ENCODE measurements around the gene RAB12.
"Not testable (repeated sequence)": the region's sequence is repeated elsewhere in the genome, so short reads cannot be mapped to it uniquely, and the experiment has no call there.

The RAB12 gene

DNA sequence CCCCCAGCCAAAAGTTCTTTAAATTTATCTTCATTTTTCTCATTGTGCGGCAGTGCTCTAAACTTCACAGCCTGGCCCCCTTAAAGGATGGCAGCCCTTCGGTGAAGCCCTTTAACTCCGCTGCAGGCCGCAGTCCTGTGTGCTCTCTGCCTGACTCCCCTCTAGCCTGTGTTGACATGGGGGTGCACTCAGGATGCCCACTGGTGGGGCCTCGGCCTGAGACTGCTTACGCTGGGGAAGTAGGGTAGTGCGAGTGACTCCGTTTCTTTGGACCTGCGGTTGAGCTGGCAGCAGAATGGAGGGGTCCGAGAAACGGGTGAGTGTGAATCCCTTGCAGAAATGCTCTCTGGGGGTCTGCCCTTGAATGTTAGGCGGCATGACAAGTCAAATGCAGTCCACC is 5.6 kb downstream of the RAB12 start:
- no peak for DNase-seq

DNA sequence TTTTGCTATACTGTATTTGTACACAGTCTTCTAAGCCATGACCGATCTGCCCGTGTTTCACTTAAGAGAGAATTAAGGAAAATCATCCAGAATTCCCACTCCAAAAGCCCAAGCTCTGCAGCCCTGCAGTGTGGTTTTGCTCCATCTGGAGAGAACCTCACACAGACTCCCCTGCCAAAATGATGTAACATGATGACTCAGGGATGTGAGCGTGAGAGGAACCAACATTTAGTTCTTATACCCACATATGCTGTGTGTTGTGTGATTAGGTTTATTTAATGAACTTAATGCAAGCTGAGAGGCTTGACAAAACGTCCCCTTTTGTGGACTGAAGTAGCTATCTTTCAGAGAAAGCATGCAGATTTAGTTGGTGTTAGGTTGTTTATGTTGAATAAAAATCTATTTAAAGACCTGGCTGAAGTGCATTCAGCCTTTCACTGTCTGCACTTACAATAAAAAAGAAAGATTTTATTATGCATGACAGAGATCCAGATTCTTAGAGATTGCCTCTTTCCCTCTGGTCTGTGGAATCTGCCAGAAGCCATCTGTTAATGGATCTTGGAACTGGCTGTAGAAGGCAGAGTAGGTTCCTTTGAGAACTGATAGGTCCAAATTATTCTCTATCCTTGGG is 6.3 kb downstream of the RAB12 start:
- DNase-seq: peak; percentile 56 to 83

DNA sequence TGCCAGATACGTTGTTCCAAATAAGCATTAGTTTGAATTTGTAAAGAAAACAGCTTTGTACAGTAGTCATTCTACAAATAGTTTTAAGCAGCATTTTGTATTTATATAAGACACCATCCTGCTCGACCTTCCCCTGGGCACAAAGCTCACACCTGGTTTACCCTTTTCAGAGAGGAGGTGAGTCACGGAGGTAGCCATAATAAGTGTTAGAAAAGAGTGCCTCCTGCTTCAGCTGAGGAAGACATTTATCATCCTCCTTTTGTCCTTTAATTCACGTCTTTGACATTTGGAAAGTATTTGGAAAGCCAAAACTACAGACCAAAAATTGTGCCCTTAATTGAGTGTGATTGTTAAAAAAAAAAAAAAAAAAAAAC is 6.8 kb downstream of the RAB12 start:
- peak; percentile 30 to 51 for DNase-seq

- DNase-seq: no peak
Observed at GRCh38 chr18:8617907-8618306, 8.7 kb downstream of the RAB12 start.

DNA sequence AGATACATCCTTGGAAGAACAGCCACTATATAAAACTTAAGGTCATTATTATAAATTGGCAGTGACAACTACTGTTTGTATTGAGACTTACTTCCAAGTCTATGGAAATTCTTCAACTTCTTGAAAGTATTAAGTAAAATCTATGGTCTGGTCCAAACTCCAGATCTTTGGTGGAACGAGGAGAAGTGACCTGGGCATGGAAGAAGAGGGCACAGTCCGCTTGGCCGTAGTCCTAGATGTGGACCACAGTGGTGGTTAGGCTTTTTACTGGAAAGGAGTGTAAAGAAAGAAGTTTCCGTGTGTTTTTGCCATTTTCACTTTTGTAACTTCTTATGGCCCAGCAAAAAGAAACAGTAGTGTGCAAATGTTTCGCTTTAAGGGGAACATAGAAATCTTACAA is 9.8 kb downstream of the RAB12 start:
- no peak for DNase-seq

DNA sequence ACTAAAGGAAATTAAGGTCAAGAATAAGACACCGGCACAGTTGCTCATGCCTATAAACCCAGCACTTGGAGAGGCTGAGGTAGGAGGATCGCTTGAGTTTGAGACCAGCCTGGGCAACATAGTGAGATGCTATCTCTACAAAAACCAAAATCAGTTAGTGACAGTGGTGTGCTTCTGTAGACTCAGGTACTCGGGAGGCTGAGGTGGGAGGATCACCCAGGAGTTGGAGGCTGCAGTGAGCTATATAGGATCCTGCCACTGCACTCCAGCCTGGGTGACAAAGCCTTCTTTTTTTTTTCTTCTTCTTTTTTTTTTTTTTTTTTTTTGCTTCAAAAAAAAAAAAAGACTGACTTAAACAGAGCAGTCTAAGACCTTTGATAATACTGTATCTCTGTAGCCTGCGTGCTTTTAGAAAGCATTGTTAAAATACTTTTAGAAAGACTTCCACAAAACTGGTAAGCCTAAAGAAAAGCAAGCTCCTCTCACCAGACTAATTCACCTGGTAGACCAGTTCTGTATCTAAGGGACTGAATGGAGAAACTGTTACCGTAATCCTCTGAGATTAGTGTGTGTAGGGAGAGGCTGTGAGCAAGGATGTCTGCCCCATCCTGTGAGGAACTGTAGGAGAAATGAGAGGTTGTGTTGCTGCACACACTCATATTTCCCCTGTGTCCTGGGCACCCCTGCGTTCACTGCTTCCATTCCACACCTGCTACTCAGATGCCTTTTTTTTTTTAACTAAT is 10.8 kb downstream of the RAB12 start:
- DNase-seq: no peak

- DNase-seq: no peak
Observed at GRCh38 chr18:8620845-8621244, 11.6 kb downstream of the RAB12 start.

DNA sequence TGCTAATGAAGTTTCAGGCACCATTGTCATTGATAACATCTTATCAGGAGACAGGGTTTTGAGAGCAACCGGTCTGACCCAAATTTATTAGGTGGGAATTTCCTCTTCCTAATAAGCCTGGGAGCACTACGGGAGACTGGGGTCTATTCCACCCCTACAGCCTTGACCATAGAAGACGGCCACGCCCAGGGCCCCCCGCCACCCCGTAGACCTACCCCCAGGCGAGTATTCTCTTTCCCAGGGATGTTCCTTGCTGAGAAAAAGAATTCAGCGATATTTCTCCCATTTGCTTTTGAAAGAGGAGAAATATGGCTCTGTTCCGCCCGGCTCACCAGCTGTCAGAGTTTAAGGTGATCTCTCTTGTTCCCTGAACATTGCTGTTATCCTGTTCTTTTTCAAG is 13.4 kb downstream of the RAB12 start:
- DNase-seq: not testable (repeated sequence)

GRCh38 chr18:8623549-8624106 is 14.4 kb downstream of the RAB12 start:
- DNase-seq: peak in 1 of 2 experiments; percentile 30

- peak; percentile 57 to 91 for DNase-seq
Observed at GRCh38 chr18:8625461-8626092, 16.3 kb downstream of the RAB12 start.

DNA sequence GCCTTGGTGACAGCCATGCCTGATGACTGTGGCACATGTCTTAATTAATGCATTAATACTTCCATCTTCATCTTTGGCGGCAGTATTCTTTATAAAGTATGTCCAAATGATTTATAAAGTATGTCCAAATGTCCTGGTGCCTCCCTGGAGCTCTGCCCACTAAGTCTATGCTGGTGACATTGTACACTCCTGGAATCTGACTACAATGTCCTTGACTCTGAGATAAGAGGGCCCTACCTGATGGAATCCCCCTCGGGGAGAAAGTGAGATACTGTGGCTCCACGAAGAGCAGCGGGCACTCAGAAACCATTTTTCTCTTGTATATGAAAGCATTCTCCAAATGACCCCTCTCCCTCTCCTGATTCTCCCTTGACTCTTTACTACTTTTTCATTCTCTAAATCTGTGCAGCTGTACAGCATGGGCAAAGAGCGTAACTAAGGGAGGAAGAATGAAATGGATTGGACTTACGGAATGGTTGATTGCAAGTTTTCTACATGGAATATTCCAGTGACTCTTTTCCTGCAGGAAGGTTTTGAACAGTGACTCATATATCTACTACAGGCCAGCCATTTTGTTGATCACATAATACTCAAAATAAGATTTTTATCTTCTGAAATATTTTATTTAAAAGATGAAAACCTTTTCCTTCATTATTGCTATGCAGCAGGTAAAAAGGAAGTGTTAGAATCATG is 17.3 kb downstream of the RAB12 start:
- DNase-seq: no peak

DNA sequence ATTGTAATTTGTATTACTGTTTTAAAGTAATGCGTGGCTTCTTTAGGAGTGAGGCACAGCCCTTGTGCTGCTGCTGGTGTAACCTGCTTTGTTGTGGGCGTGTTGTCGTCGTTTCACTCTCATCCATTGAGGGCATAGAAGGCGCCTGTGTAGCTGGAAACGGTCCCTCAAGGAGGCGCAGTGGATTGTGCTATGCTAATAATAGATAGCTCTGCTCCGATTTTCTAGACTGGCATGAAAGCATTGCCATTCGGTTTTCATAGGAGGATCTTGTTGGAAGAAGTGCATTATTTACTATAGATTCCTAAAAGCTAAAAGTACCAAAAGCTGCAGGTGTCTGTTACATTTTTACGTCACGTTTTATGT is 17.9 kb downstream of the RAB12 start:
- DNase-seq: no peak

- no peak for DNase-seq
Observed at GRCh38 chr18:8627540-8627939, 18.3 kb downstream of the RAB12 start.

- no peak for DNase-seq
Observed at GRCh38 chr18:8629602-8630001, 20.4 kb downstream of the RAB12 start.

GRCh38 chr18:8630546-8630945 is 21.3 kb downstream of the RAB12 start:
- no peak for DNase-seq

DNA sequence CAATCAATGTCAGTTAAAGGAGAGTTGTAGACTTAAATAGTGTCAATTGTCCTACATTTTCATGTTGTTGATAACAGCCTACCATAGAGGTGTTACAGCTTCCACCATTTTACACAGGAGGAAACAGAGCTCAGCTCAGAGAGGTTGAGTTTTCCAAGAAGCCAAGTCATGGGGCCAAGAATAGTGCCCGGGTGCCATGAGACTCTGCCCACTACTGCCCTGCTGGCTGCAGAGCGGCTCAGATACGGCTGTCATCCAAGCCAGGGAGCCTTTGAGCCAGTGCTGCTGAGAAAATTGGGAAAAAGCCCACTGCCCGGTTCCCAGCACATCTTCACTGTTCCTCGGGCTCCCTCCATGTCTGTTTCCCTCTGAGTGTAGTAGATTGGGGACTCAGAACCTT is 22.0 kb downstream of the RAB12 start:
- DNase-seq: no peak

DNA sequence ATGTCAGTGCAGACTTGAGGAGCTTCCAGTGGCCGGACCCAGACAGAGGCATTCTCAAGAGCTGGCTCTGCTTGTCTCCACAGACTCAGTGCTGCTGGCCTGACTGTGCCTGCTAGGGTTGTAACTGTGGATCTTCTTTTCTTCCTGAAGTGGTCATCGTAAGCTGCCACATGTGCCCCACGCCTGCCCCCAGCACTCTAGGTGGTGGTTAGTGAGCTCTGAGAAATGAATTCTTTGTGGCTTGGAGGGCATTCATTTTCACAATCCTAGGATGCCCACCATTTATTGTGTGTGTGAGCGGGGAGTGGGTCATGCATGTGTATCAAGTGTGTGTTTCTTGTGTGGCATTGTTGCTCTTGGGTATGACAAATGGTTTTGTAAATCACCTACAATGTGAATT is 23.1 kb downstream of the RAB12 start:
- DNase-seq: no peak

DNA sequence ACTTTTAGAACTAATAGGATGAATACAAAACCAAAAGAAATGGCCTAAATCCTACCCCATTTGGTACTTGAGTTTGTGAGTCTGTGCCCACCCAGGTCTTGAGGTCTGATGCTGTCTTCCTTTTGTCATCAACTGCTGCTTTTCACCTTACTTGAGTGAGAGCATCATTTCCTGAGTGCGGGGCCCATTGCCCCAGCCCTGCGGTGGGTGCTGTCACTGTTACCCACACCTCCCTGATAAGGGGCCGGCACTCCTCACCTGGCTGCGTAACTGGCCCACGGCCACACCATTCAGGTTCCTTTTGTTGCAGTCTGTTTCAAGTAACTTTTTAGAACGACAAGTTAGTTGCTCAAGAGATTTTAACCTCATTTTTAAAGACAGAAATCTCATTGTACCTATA is 25.3 kb downstream of the RAB12 start:
- no peak for DNase-seq

DNA sequence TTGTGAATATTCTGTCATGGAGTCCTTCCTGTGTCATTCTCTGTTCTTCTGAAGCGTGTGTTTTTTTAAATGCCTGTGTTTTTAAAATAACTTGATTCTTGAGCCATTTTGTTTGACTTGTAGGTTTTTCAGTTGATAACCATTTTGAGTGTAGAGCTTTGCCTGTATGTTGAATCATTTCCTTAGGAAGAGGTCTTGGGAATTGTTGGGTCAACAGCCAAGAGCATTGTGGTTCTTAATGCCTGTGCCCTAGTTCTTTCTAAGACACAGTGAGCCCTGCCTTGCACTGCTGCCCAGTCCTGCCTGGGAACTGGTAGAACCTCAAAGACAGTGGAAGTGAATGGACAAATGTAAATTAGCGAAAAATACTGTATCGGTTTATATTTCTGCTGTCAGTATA is 25.9 kb downstream of the RAB12 start:
- no peak for DNase-seq

- no peak for DNase-seq
Observed at GRCh38 chr18:8639762-8640161, 30.5 kb downstream of the RAB12 start.

DNA sequence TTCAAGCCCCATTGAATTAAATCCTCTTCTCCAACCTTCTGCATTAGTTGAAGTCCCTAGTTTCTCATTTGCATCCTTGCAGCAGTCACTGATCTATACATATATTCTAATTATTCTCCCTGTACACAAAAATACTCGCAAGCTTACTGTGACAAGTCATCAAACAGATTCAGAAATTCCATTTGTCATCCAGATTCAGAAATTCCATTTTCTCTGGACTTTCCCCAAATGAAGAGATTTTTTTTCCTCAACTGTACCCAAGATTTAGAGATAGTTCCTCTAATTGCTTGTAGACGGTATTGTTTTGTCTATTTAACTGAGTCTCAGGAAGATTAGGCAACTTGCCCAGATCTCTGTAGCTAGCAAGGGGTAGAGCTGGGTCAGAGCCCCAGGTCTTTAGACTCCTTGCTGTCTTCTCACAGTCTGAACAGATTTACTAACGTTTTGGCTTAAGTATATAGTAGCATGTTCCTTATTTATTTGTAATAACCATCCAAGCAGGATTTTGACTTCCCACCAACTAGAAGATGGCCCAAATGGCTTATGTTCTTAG is 34.2 kb downstream of the RAB12 start:
- DNase-seq: no peak

DNA sequence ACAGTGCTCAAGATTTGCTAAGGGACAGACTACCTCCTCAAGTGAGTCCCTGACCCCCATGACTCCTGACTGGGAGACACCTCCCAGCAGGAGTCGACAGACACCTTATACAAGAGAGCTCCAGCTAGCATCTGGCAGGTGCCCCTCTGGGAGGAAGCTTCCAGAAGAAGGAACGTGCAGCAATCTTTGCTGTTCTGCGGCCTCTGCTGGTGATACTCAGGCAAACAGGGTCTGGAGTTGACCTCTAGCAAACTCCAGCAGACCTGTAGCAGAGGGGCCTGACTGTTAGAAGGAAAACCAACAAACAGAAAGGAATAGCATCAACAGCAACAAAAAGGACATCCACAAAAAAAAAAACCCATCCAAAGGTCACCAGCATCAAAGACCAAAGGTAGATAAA is 38.1 kb downstream of the RAB12 start:
- DNase-seq: not testable (repeated sequence)

Measured in NCI-H2081 (cell line).